Stimulated activated CD4-positive, alpha-beta T cell treated with anti-CD3 and anti-CD28 coated beads, TNF-alpha, amount 100 ng/mL, for 48 hours (primary cell): ENCODE results near the gene DEPP1.
A peak's percentile ranks its signal among the peaks of the same experiment; 100 is the strongest.

Experiments
- DNase-seq, 3 donors: peaks; one replicate each; pipeline ENCODE4 v3.0.0-alpha.2; 2020; ENCODE audit warnings: low read depth in 3 of 3

DEPP1 gene

GRCh38 chr10:44980309-44981171 is 1.9 kb upstream of the DEPP1 start:
- no peak for DNase-seq

GRCh38 chr10:44979281-44980191 is 927 bp upstream of the DEPP1 start:
- DNase-seq, result no peak

- no peak for DNase-seq
Observed at GRCh38 chr10:44978213-44978569, 418 bp downstream of the DEPP1 start.

- DNase-seq, result no peak
Observed at GRCh38 chr10:44977287-44978212, 1.1 kb downstream of the DEPP1 start.

GRCh38 chr10:44976352-44977198 is 2.0 kb downstream of the DEPP1 start:
- no peak for DNase-seq

- DNase-seq, result no peak
Observed at GRCh38 chr10:44975431-44976331, 2.9 kb downstream of the DEPP1 start.

GRCh38 chr10:44974628-44975430 is 3.8 kb downstream of the DEPP1 start:
- DNase-seq, result peak in 2 of 3 donors; percentile 26 to 51

- DNase-seq, result peak in 1 of 3 donors; percentile 11
Observed at GRCh38 chr10:44974082-44974627, 4.5 kb downstream of the DEPP1 start.

- no peak for DNase-seq
Observed at GRCh38 chr10:44973323-44974081, 5.1 kb downstream of the DEPP1 start.

GRCh38 chr10:44972874-44973306 is 5.7 kb downstream of the DEPP1 start:
- no peak for DNase-seq

GRCh38 chr10:44971935-44972757 is 6.5 kb downstream of the DEPP1 start:
- no peak for DNase-seq

- no peak for DNase-seq
Observed at GRCh38 chr10:44971434-44971833, 7.2 kb downstream of the DEPP1 start.

- no peak for DNase-seq
Observed at GRCh38 chr10:44970812-44971395, 7.7 kb downstream of the DEPP1 start.

- no peak for DNase-seq
Observed at GRCh38 chr10:44969854-44970253, 8.8 kb downstream of the DEPP1 start.

GRCh38 chr10:44968500-44969400 is 9.9 kb downstream of the DEPP1 start:
- DNase-seq, result no peak
